Measurements from ENCODE around the gene CD44. TPM values are rescaled to one million over a fixed set of nuclear protein-coding genes. Genes with fewer than 3 reads are reported as not detected.
A peak's percentile ranks its signal among the peaks of the same experiment; 100 is the strongest.

The CD44 gene
- total RNA-seq, 2 donors from 2014 or later: 385 to 504 TPM

- Mint-ChIP-seq H3K9me3 (no peaks in the 10 kb centered on the region), H3K27ac (peak overlapping the region; percentile 25), H3K36me3 (ENCODE audit: insufficient read depth in 2 of 2) (peaks cover 7 to 13% of the 10 kb centered on the region in 2 donors), H3K27me3 (ENCODE audit: low read depth) (no peaks in the 10 kb centered on the region), H3K4me3 (peak overlapping the region in 1 of 2 donors; percentile 21), H3K4me1 (ENCODE audit: low read depth) (peaks cover 97% of the 10 kb centered on the region)
- no peak for ATAC-seq (replicated peaks in 1 of 2)
- DNase-seq: no peak
Observed at GRCh38 chr11:35169754-35170153, 30.8 kb downstream of the CD44 start.

GRCh38 chr11:35170503-35170902 is 31.5 kb downstream of the CD44 start:
- Mint-ChIP-seq H3K4me1 (ENCODE audit: low read depth) (peaks cover 97% of the 10 kb centered on the region), H3K36me3 (ENCODE audit: insufficient read depth in 2 of 2) (peaks cover 7 to 16% of the 10 kb centered on the region in 2 donors), H3K4me3 (peak overlapping the region in 1 of 2 donors; percentile 4), H3K9me3 (no peaks in the 10 kb centered on the region), H3K27ac (peak overlapping the region; percentile 52), H3K27me3 (ENCODE audit: low read depth) (no peaks in the 10 kb centered on the region)
- DNase-seq (no peak), ATAC-seq (replicated peaks in 1 of 2) (no peak)

GRCh38 chr11:35171226-35171625 is 32.3 kb downstream of the CD44 start:
- no peak for DNase-seq
- Mint-ChIP-seq H3K4me1 (ENCODE audit: low read depth) (peaks cover 99% of the 10 kb centered on the region), H3K36me3 (ENCODE audit: insufficient read depth in 2 of 2) (peaks cover 7 to 16% of the 10 kb centered on the region in 2 donors), H3K27me3 (ENCODE audit: low read depth) (no peaks in the 10 kb centered on the region), H3K4me3 (peak overlapping the region in 1 of 2 donors; percentile 4), H3K9me3 (no peaks in the 10 kb centered on the region), H3K27ac (peak overlapping the region; percentile 71)
- ATAC-seq (replicated peaks in 1 of 2): no peak

DNA sequence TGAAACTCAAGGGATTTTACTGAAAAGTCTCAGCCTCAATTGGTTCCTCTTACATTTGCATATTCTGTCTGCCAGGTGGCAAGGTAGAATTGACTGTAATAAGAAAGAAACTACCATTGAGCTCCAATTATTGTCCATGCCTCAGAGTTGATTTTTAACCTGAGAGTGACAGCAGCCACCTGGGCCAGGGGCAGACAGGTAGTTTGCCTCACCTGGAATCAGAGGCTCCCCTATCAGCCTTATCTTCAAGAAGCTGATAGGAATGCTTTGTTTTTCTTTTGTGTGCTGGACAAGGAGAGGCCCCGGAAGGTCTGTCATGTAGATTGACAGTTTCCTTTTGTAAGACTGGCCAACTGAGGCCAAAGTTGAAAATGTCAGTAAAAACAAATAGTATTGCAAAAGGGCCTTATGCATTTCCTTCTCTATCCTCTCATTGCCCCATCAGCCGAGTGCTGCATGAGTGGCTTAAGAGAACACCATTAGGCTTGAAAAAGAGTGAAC is 34.1 kb downstream of the CD44 start:
- H3K4me3 Mint-ChIP-seq: peak overlapping the region; percentile 23 to 80
- peak overlapping the region; percentile 83 for H3K27ac Mint-ChIP-seq
- no peaks in the 10 kb centered on the region for H3K9me3 Mint-ChIP-seq
- H3K4me1 Mint-ChIP-seq (ENCODE audit: low read depth): peaks cover 99% of the 10 kb centered on the region
- ATAC-seq (replicated peaks in 1 of 2) (no peak), DNase-seq (no peak)
- peaks cover 9 to 29% of the 10 kb centered on the region in 2 donors for H3K36me3 Mint-ChIP-seq (ENCODE audit: insufficient read depth in 2 of 2)
- no peaks in the 10 kb centered on the region for H3K27me3 Mint-ChIP-seq (ENCODE audit: low read depth)

- ATAC-seq (replicated peaks in 1 of 2) (no peak), DNase-seq (no peak)
- Mint-ChIP-seq H3K36me3 (ENCODE audit: insufficient read depth in 2 of 2) (peaks cover 7 to 29% of the 10 kb centered on the region in 2 donors), H3K4me1 (ENCODE audit: low read depth) (peaks cover 99% of the 10 kb centered on the region), H3K9me3 (no peaks in the 10 kb centered on the region), H3K27me3 (ENCODE audit: low read depth) (no peaks in the 10 kb centered on the region), H3K4me3 (peak overlapping the region; percentile 23 to 80), H3K27ac (peak overlapping the region; percentile 54)
Observed at GRCh38 chr11:35173616-35174566, 34.9 kb downstream of the CD44 start.

- H3K36me3 Mint-ChIP-seq (ENCODE audit: insufficient read depth in 2 of 2): peaks cover 5 to 35% of the 10 kb centered on the region in 2 donors
- H3K9me3 Mint-ChIP-seq: no peaks in the 10 kb centered on the region
- peak overlapping the region; percentile 23 to 80 for H3K4me3 Mint-ChIP-seq
- H3K4me1 Mint-ChIP-seq (ENCODE audit: low read depth): peaks cover 99% of the 10 kb centered on the region
- no peak for DNase-seq
- no peaks in the 10 kb centered on the region for H3K27me3 Mint-ChIP-seq (ENCODE audit: low read depth)
- peak in 1 of 2 donors; percentile 14 for ATAC-seq (replicated peaks in 1 of 2)
- peak overlapping the region; percentile 54 for H3K27ac Mint-ChIP-seq
Observed at GRCh38 chr11:35174666-35175065, 35.7 kb downstream of the CD44 start.

GRCh38 chr11:35177370-35177769 is 38.4 kb downstream of the CD44 start:
- H3K27me3 Mint-ChIP-seq (ENCODE audit: low read depth): no peaks in the 10 kb centered on the region
- H3K4me1 Mint-ChIP-seq (ENCODE audit: low read depth): peaks cover 96% of the 10 kb centered on the region
- ATAC-seq (replicated peaks in 1 of 2) (peak; percentile 88 to 90), DNase-seq (peak; percentile 62 to 73)
- no peaks in the 10 kb centered on the region for H3K9me3 Mint-ChIP-seq
- peak overlapping the region; percentile 63 to 78 for H3K4me3 Mint-ChIP-seq
- peaks cover 19 to 45% of the 10 kb centered on the region in 2 donors for H3K36me3 Mint-ChIP-seq (ENCODE audit: insufficient read depth in 2 of 2)
- peak overlapping the region; percentile 86 for H3K27ac Mint-ChIP-seq

- Mint-ChIP-seq H3K4me1 (ENCODE audit: low read depth) (peaks cover 96% of the 10 kb centered on the region), H3K27me3 (ENCODE audit: low read depth) (no peaks in the 10 kb centered on the region), H3K4me3 (peak overlapping the region; percentile 63 to 78), H3K36me3 (ENCODE audit: insufficient read depth in 2 of 2) (peaks cover 23 to 52% of the 10 kb centered on the region in 2 donors), H3K9me3 (no peaks in the 10 kb centered on the region), H3K27ac (peak overlapping the region; percentile 24)
- no peak for DNase-seq
- peak in 1 of 2 donors; percentile 4 for ATAC-seq (replicated peaks in 1 of 2)
Observed at GRCh38 chr11:35178067-35178805, 39.3 kb downstream of the CD44 start.

- Mint-ChIP-seq H3K27ac (peak overlapping the region; percentile 41), H3K4me3 (peak overlapping the region; percentile 6 to 33), H3K4me1 (ENCODE audit: low read depth) (peaks cover 96% of the 10 kb centered on the region), H3K36me3 (ENCODE audit: insufficient read depth in 2 of 2) (peaks cover 23 to 52% of the 10 kb centered on the region in 2 donors), H3K9me3 (no peaks in the 10 kb centered on the region), H3K27me3 (ENCODE audit: low read depth) (no peaks in the 10 kb centered on the region)
- ATAC-seq (replicated peaks in 1 of 2) (peak in 1 of 2 donors; percentile 16), DNase-seq (peak in 1 of 2 donors; percentile 15)
Observed at GRCh38 chr11:35178873-35179272, 39.9 kb downstream of the CD44 start.

DNA sequence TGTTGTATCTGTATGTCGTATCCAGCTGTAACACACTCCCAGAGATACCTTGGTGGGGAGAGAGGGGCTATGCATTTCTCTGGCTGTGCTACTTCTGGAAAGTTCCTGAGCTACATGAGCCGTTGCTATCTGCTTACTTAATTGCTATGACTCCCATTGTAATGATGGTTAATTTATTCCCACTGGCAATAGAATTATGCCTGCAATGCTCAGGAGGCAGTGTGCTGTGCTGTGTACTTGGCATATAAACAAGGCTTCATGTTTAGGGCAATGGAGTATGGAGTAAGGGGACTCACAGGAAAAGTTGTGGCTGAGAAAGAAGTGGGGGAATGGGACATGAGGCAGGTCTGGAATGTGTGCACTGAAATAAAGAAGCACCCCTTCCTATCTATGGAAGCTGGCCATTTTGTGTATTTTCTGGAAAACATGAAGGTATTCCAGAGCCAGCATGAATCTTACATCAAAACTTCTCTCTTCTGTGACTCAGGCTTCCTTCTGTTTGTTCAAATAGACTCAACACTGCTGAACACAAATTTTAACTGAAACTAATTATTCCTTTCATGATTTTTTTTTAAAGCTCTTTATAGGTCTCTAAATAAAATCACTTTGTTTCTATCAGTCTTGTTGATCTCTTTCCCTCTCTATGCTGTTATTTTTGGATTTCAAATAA is 40.6 kb downstream of the CD44 start:
- DNase-seq: no peak
- Mint-ChIP-seq H3K36me3 (ENCODE audit: insufficient read depth in 2 of 2) (peaks cover 23 to 53% of the 10 kb centered on the region in 2 donors), H3K27ac (peak overlapping the region; percentile 41), H3K4me1 (ENCODE audit: low read depth) (peaks cover 93% of the 10 kb centered on the region), H3K9me3 (no peaks in the 10 kb centered on the region), H3K27me3 (ENCODE audit: low read depth) (no peaks in the 10 kb centered on the region), H3K4me3 (peak overlapping the region in 1 of 2 donors; percentile 33)
- ATAC-seq (replicated peaks in 1 of 2): no peak

- no peaks in the 10 kb centered on the region for H3K9me3 Mint-ChIP-seq
- H3K36me3 Mint-ChIP-seq (ENCODE audit: insufficient read depth in 2 of 2): peaks cover 23 to 57% of the 10 kb centered on the region in 2 donors
- H3K27me3 Mint-ChIP-seq (ENCODE audit: low read depth): no peaks in the 10 kb centered on the region
- peaks cover 93% of the 10 kb centered on the region for H3K4me1 Mint-ChIP-seq (ENCODE audit: low read depth)
- H3K4me3 Mint-ChIP-seq: peak overlapping the region in 1 of 2 donors; percentile 40
- ATAC-seq (replicated peaks in 1 of 2) (no peak), DNase-seq (no peak)
- H3K27ac Mint-ChIP-seq: peak overlapping the region; percentile 75
Observed at GRCh38 chr11:35180317-35181233, 41.6 kb downstream of the CD44 start.

All from activated T-cell treated with anti-CD3 and anti-CD28 coated beads, Interleukin-2, amount 50 U/mL, for 72 hours (primary cell).